GF-D8 (cell line): ENCODE data around the gene MGAT5.

ENCODE experiments used
- DNase-seq: peaks from one replicate; lab custom pipeline; 2025; lab: John Stamatoyannopoulos, UW

The MGAT5 gene

DNA sequence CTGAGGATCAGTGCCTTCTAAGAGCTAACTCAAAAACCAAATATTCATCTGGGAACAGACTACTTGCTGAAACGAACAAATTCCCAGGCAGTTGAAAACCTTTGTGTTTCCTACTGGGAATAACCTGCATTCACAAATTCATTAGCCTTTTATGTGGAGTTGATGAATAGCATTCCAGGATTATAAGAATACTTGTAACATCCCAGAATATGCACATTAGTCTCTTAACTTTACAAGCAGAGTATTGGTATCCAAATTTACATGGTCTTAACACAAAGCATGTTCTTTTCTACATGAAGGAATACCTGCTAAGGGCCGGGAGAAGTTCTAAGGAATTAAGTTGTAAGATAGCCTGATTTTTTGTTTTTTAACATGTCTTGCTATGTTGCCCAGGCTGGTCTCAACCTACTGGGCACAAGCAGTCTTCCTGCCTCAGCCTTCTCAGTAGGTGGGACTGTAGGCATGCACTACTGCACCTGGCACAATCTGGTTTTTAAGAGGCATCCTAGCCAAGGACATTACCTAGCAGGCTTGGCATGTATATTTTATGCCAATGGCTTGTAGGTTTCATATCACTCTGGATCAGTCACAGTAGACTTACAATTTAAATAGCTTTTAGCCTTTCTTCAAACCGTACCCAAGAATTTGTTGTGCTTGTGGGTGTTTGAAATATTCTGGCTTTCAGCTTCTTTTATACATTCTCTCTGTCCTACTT lies 50.7 kb downstream of the MGAT5 start:
- DNase-seq, result no peak

DNA sequence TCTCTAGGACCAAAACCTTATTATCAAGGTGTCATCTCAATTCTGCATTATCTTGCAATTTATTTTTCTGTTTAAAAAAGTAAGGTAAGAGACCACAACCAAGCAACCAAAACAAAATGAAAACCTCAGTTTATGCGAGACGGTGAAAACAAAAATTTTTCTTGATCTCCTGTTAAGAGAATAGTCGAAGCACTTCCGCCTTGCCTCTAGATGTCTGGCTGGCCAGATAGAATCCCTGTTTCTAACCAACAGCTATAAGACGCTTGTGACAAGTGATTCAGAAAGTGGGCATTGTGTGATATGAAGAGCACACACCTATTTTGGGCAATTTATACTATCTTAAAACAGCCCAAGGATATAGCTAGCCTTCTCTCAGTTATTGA lies 51.2 kb downstream of the MGAT5 start:
- DNase-seq, result no peak

DNA sequence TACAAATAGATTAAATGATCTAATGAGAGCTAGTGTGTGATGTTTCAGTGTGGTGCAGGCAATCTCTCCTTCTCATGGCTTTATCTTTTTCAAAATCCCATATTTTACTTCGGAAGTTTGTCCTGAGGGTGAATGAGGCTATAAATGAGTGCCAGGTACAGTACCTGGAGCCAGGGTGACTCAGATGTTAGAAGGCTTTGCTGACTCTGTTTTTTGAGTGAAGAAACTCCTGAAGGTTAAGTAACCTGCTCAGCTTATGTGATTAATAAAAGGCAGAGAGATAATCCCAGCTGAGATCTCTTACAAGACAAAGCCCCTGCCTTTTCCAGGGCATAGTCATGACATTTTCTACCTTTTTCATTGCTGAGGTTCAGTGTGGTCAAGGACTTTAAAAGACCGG lies 52.6 kb downstream of the MGAT5 start:
- no peak for DNase-seq

DNA sequence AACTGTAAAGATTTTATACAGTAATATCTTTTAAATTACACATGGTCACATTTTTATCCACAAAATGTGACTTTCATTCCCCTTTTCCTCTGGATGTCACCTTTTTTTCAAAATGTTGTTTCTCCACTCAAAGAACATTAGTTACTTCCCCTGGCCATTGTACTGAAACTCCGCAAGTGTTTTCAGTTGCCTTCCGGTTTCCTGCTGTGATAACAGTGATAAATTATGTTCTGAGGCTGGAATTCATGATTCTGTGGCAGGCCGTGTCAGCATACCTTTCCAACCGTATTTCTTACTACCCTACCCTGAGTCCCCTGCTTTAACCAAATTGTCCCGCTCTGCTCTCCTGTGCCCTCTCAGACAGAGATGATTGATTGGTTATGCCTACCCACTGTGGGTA lies 53.5 kb downstream of the MGAT5 start:
- DNase-seq, result no peak

DNA sequence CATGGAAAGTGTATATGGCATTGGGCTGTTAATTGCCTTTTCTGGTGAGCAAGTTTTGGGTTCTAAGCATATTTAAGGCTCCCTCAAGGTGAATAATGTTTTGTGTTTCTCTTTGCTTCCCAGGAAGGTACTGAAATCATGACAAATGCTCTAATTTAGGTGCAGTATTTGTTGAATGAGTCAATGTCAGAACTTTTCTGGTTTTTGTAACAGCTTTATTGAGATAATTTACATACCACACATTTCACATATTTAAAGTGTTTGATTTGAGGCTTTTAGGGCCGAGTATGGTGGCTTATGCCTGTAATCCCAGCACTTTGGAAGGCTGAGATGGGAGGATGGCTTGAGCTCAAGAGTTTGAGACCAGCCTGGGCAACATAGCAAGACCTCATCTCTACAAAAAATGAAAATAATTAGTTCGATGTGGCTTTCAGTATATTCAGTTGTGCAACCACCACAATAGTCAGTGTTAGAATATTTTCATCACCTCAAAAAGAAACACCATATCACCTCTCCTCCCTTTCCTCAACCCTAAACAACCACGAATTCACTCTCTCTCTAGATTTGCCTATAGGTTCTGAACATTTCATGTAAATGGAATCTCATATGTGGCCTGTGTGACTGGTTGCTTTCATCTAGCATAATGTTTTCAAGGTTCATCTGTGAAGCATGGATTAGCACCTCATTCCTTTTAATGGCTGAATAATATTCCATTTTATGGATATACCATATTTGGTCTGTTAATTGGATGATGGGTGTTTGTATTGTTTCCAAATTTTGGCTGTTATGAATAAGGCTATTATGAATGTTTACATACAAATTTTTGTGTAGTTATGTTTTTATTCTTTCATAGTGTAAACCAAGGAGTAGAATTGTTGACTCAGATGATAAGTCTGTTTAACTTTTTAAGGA lies 54.9 kb downstream of the MGAT5 start:
- no peak for DNase-seq

DNA sequence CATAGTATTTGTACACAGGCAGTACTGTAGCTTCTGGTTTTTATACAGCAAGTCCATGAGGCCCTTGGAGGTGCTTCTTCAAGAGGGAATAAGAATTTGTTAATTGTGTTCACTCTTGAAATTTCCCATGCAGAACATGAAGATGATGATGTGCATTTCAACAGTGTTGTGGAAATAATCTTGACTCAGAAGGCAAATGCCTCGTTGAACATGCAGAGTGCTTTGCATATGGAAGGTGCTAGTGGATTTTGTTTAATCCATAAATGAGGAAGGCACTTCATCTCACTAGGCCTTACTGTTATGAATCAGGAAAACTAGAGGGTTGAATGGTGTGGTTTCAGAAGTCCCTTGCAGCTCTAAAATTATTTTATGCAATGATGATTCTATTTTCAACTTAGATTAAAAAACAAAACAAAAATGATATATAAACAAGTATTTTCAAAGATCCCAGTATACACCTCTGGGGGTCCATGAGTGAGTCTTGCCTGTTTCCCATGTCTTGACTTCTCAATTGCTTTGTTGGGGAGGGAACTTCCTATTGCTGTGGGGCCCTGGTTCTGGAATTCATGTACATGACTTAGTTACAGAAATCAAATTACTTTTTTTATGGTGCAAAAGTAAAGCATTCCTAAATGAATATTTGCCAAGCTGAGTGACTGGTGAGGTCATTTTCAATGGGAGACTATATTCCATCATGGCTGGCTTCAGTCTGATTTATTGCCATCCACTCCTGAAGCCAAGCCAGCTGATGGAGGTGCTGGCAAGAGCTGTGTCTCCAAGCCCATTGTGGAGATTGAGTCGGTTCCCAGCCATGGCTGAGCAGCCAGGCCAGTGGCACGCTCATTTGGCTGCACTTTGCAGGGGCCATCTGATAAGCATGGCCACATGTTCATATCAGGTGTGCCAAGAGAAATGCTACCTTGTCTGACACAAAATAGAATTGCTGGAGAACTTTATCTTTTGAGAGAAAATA lies 56.5 kb downstream of the MGAT5 start:
- DNase-seq, result no peak

DNA sequence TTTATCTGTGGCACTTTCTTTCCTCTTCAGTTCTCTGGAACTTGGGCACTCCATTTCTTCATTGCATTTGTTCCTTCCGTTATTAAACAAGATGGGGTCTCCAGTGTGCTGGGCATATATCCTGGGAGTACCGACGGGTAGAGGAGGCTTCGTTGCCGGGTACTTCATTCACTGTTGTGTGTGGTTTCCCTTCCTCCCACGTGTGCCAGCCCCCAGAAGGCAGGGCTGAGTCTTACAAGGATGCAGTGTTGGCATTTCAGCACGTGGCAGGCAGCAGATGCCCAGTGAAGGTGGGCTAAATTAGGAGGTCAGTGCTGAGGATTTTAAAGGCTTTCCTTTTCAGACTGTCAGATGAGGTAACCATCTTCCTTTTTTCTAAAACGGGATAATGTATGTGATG lies 58.6 kb downstream of the MGAT5 start:
- peak; percentile 6 for DNase-seq

DNA sequence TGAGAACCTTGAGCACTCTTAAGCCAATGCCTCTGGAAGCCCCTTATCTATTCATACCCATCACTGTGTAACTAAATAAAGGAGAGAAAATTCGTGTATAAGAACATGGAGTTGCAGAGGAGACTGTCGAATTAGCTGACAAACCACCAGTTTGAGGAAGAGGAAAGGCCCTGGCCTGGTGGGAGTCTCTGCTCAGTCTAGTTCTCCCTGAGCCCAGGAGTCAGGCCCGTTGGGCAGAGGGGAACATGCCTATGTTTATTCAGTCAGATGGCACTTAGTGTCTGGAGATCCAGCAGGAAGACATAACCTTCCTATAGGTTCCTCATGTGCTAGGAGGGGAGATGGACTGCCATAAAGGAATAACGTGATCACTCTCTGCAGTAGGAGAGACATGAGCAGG lies 60.3 kb downstream of the MGAT5 start:
- peak; percentile 6 for DNase-seq

DNA sequence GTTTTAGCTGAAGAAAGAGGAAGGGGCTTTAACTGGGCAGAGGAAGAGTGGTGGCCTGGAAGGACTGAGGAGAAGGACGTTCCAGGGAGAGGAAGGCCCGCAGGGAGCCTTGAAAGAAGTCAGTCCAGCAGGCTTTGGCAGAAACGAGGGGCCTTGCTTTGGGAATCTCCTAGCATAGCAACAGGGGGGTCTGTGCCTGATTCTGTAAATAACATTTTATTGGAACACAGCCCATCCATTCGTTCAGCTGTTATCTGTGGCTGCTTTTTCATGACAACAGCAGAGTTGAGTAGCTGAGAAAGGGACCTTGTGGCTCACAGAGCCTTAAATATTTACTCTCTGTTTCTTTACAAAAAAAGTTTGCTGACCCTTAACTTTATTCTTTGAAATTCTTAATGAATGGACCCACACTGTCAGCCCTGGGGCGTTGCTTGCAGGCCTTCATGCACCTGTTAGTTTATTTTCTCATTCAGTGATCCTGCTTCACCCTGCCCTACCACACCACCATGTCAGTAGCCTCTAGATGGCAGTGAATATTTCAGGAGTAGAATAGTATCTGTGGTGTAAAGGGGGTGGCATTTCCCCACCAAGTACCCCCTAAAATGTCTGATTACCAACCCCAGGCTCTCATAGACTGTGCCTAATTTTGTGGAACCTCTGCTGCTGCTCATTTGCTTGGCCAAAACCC lies 61.0 kb downstream of the MGAT5 start:
- DNase-seq, result no peak

DNA sequence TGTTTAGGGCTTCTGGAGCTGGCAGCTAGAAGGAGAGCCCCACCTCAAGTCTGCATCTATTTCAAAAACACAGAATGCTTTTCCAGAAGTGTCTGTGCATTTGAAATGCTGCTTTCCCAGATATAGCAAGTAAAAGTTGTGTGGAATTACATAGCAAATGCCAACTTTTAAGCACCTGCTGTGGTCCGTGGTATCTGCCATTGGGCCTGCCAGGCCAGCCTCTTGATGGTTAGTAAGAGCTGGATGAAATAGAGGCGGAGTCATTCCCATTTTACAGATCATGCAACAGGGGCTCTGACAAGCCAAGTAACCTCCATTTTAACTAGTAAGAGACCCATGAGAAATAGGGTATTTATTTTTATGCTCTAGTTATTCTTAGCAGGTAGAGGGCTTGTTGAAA lies 61.6 kb downstream of the MGAT5 start:
- DNase-seq, result no peak

DNA sequence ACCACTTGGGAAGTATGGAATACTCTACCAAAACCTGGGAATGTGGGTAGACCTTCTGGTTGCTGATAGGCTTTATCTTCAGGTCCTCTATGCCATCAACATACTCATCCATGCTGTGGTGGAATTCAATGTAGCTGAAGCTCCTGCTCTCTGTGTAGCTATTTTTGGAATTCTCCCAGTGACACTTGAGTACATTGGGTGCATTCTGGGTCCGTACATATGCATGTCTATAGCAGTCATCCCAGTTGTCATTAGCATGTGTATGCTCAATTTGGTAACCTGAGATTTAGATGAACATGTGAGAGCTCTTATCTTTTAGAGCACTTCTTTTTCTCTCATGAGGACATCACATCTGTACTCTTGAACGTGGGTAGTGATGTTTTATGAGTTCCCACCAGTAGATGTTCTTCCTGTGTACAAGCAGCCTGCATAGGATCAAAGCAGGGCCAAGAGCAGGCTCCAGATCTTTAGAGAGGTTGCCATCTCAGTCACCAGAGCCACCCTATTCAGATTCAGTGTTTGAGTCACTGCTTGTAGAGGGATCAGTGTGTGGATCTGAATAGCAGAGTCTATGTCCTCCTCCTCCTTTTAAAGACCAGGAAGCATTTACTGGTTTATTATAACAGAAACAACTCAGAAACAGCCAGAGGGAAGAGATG lies 65.9 kb downstream of the MGAT5 start:
- DNase-seq, result peak; percentile 24

DNA sequence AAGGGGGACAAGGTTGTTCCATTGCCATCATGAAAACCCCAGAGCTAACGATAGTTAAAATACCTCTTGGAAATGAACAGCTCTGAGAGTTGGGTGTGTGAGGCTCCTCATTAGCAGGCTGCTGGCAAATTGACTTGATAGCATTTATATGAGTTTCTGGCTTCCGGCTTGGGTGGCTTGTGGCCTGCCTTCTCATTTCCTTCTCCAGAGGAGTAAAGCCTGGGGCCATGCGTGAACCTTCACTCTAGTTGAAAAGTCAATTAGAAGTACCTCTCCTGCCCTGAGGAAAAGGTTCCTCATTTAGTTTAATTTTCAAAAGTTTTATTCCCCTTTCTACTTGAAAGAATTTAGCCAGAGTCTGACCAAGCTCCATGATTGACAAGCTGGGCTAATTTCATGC lies 67.1 kb downstream of the MGAT5 start:
- peak; percentile 78 for DNase-seq

DNA sequence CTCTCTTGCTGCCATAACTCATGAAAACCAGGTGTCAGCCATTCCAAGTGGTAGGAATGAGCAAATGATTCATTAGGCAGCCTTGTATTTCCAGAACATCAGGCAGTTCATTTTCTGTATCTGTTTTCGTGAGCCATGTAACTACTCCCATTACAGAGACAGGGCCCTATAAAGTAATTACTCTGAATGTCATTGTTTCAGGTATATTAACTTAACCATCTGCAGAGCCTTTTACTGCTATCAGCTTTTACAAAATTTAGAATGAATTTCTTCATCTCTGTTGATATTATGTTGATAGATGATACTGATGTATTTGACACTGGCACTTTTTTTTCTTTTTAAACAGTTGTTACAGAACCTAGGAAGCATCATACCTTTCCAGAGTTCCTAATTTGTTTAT lies 69.9 kb downstream of the MGAT5 start:
- DNase-seq, result no peak

DNA sequence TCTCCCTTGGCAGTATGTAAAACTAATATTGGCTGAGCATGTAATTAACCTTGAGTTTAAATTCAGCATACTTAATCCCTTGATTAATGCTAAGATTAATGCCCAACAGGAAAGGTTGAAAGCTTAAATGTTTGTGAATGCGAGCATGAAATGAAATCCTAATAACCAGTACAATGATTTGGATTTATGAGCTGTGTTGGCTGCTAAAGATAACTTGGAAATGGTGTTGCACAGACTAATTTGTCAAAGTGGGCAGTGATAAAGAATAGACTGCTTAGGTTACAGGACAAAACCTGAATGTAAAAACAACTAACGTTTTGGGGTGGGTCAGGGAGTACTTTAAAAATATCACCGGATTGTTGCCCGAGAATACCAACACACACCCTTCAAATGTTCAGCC lies 70.6 kb downstream of the MGAT5 start:
- no peak for DNase-seq

DNA sequence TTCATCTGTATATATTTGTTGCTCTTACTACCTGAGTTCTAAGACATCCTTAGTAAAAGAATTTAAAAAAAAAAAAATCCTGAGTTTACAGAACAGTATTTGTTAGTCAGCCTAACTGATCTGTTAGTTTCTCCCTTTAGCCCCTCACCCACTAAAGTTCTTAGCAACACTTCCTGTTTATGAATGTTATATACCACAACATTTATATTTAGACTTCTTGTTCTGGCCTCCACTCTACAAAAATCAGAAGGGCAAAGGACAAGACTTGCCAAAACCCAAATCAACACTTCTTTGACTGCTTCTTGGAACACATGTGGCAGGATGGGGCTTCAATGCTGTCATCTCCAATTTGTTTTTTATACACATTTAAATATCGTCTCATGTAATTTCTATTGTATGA lies 71.1 kb downstream of the MGAT5 start:
- DNase-seq, result no peak

DNA sequence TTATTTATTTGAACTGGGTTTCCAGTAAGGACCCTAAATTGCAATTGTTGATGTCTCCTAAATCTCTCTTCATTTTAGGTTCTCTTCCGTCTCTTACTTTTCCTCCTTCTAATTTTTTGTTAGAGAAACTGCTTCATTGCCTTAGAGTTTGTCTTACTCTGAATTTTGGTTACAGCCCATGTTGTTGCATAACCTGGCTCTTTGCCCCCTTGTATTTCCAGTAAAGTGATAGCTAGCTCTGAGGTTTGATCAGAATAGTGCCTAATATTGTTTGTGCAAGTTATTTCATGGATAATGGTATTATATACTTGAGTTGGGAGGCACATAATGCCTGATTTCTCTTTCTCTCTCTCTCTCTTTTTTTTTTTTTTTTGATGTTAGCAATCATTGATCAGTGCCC lies 71.8 kb downstream of the MGAT5 start:
- no peak for DNase-seq

DNA sequence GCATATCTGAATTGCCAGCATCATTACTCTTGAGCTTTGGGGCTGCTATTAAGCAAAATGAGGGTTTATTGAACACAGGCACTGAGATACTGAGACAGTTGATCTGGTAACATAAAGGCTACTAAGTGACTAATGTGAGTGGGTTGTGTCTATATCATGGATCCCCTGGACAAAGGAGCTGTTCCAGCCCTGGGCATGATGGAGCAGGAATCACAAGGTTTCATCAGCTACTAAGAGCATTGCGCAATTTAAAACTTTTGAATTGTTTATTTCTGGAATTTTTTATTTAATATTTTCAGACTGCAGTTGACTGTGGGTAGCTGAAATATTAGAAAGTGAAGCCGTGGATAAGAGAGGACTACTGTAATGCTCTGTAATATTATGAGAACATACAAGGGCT lies 73.5 kb downstream of the MGAT5 start:
- no peak for DNase-seq

DNA sequence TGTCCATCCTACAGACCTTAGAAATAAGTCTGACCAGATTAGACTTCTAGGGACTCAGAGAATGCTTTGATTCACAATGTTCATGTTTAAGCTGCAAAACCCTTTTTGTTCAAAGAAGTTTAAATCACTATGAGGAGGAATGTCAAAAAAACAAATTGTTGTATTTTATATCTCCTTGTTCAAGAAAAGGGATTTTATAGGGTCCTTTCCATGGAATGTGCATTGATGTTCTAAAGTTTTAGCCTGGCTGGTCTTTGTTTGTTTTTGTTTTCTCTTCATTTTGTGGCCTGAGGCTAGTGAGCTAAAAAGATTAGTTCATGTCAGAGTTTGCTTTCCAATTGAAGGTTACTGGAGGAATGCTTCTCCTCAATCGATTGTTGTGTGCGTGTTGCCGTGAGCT lies 77.2 kb downstream of the MGAT5 start:
- no peak for DNase-seq

DNA sequence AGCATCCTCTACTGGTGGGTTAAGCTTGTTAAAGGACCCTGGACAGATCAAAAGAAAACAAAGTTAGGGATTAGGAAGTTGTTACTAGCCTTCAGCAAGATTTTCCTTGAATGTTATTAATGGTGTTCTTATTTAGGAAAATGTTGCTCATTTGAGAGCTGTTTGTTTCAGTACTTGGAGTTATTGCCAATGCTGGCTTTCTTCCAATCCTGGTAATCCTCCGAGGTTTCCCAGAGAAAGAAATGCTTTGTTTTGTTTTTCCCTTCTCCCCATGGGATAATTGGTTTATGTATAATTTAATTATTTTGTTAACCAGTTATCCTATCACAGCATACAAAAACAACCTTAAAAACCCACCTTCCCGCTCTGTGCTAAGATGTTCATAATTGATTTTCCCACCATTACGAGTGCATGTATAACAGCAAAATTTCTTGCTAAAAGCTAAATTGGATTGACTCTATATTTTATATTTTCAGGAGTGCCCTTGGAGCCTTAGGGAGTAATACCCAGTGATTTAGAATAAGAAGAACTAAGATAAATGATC lies 79.8 kb downstream of the MGAT5 start:
- DNase-seq, result no peak

DNA sequence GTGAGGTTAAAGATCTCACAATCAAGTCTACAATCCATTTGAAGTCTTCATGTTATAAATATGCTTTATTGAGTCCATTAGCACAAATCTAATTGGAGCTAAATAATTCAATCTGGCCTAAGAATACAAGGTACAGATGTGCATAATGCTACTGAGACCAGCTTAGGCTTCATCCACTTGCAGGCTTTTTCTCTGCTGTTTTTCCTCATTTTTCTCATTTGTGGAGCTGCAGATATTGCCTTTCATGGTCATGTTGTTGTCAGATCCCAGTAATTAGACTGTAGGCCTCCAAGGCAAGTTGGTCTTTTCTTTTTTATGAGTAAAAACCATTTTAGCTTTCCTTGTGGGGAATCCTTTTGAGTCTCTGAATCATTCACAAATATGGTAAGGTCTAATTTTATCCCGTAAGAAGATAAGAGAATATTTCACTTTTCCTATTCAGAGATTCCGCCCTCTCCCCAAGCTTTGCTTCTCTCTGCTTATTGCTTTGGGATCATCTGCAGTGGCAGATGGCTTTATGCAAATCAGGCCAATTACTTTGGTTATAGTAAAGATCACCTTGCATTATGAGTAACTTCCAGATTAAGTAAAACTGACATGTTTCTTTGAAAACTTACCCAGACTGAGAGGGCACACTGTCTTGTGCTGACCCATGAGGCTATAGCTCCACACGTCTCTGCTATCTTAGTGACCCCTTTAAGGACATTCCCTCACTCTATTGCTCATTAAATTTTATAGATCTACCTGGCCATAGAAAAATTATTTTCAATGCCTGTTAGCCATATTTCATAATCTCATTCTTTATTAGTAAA lies 80.9 kb downstream of the MGAT5 start:
- no peak for DNase-seq
